IMR-90 (cell line): Measurements from ENCODE around the gene SP7. TPM values are rescaled to one million over a fixed set of nuclear protein-coding genes. Genes with fewer than 3 reads are reported as not detected.

Experiments
- ATAC-seq: fragments of 200-7000 bp; cut with Tn5 transposase; 2 replicates; pipeline ENCODE4 v1.9.1; 2020; ENCODE audit warnings: low read depth, mild to moderate bottlenecking, moderate library complexity
- BruUV-seq: library from RNA; stranded (reverse); fragments of 400-500 nt; replicated peaks from 2 replicates; lab custom pipeline; 2021; lab: Mats Ljungman, UMichigan
- CTCF ChIA-PET: fragments of 300-600 bp; formaldehyde crosslinking; extraction: SDS; loops from one replicate; lab custom pipeline; 2021; ENCODE audit warnings: antibody characterized with exemption; lab: Yijun Ruan, JAX
- POLR2A ChIA-PET: fragments of 300-600 bp; sonication (Branson Sonifier 250); formaldehyde crosslinking; loops from one replicate; lab custom pipeline; 2022; ENCODE audit warnings: antibody characterized with exemption; ENCODE audit not compliant: unreplicated experiment; lab: Charles Lee
- DNase-seq: peaks from one replicate; pipeline ENCODE4 v3.0.0; 2013
- H2AFZ ChIP-seq: replicated peaks from 2 replicates; pipeline ENCODE3; 2013; ENCODE audit warnings: low read length, mild to moderate bottlenecking; ENCODE audit not compliant: poor library complexity
- H2AK5ac ChIP-seq: 2 replicates; pipeline ENCODE4 v1.6.1; 2013; ENCODE audit warnings: low read depth, low read length, inconsistent platforms
- H2AK9ac ChIP-seq: replicated peaks from 2 replicates; pipeline ENCODE3; 2013; ENCODE audit warnings: mild to moderate bottlenecking, low read depth, low read length, moderate library complexity; ENCODE audit not compliant: poor library complexity
- H2BK120ac ChIP-seq: 2 replicates; pipeline ENCODE4 v1.6.1; 2013; ENCODE audit warnings: low read depth, low read length, inconsistent platforms
- H2BK15ac ChIP-seq: 3 replicates; pipeline ENCODE4 v1.6.1; 2013; ENCODE audit warnings: low read depth, low read length, inconsistent platforms
- H2BK20ac ChIP-seq: 2 replicates; pipeline ENCODE4 v1.6.1; 2013; ENCODE audit warnings: low read depth, mild to moderate bottlenecking, inconsistent platforms, low read length, moderate library complexity
- H2BK5ac ChIP-seq: 2 replicates; pipeline ENCODE4 v1.6.1; 2013; ENCODE audit warnings: mild to moderate bottlenecking, low read depth, low read length, inconsistent platforms; ENCODE audit not compliant: poor library complexity, severe bottlenecking
- H3K14ac ChIP-seq: replicated peaks from 2 replicates; pipeline ENCODE4 v1.6.1; 2013; ENCODE audit warnings: low read depth, low read length, inconsistent platforms
- H3K18ac ChIP-seq: 2 replicates; pipeline ENCODE4 v1.6.1; 2013; ENCODE audit warnings: low read depth, low read length, control low read depth
- H3K23ac ChIP-seq: 2 replicates; pipeline ENCODE4 v1.6.1; 2013; ENCODE audit warnings: low read depth, low read length, inconsistent platforms
- H3K27ac ChIP-seq: 2 replicates; pipeline ENCODE4 v1.5.1; 2013; ENCODE audit warnings: mild to moderate bottlenecking, control low read depth, low read length; ENCODE audit not compliant: insufficient read depth
- H3K27me3 ChIP-seq: 2 replicates; pipeline ENCODE4 v1.6.1; 2013; ENCODE audit warnings: low read length; ENCODE audit not compliant: control insufficient read depth, insufficient read depth
- H3K36me3 ChIP-seq: 2 replicates; pipeline ENCODE4 v1.6.1; 2013; ENCODE audit warnings: low read length, mixed read lengths; ENCODE audit not compliant: control insufficient read depth, insufficient read depth
- H3K4ac ChIP-seq: 2 replicates; pipeline ENCODE4 v1.6.1; 2013; ENCODE audit warnings: low read depth, low read length, inconsistent platforms
- H3K4me1 ChIP-seq: 2 replicates; pipeline ENCODE4 v1.6.1; 2013; ENCODE audit warnings: low read length, mixed read lengths; ENCODE audit not compliant: control insufficient read depth, insufficient read depth
- H3K4me2 ChIP-seq: 2 replicates; pipeline ENCODE4 v1.6.1; 2013; ENCODE audit warnings: low read depth, mild to moderate bottlenecking, control low read depth, low read length, moderate library complexity
- H3K4me3 ChIP-seq: 2 replicates; pipeline ENCODE4 v1.5.1; 2013; ENCODE audit warnings: low read depth, mild to moderate bottlenecking, control low read depth, low read length, moderate library complexity; ENCODE audit not compliant: insufficient read depth
- H3K56ac ChIP-seq: 2 replicates; pipeline ENCODE4 v1.6.1; 2013; ENCODE audit warnings: low read length, inconsistent platforms; ENCODE audit not compliant: insufficient read depth; ENCODE audit errors: extremely low read depth
- H3K79me1 ChIP-seq, 2 experiments: 2 replicates each; pipeline ENCODE4 v1.6.1; 2013; ENCODE audit warnings: low read length in 2 of 2, inconsistent platforms in 1 of 2, low read depth in 1 of 2
- H3K9ac ChIP-seq: 2 replicates; pipeline ENCODE4 v1.6.1; 2013; ENCODE audit warnings: low read depth, low read length, control low read depth
- H3K9me1 ChIP-seq: 2 replicates; pipeline ENCODE4 v1.6.1; 2013; ENCODE audit warnings: low read length, inconsistent platforms; ENCODE audit not compliant: insufficient read depth
- H3K9me3 ChIP-seq: 2 replicates; pipeline ENCODE4 v1.6.1; 2013; ENCODE audit warnings: low read length; ENCODE audit not compliant: control insufficient read depth, insufficient read depth
- H4K20me1 ChIP-seq: 2 replicates; pipeline ENCODE4 v1.6.1; 2013; ENCODE audit warnings: low read length, inconsistent platforms; ENCODE audit not compliant: insufficient read depth
- H4K5ac ChIP-seq: 2 replicates; pipeline ENCODE4 v1.6.1; 2013; ENCODE audit warnings: mild to moderate bottlenecking, low read depth, low read length, control low read depth
- H4K8ac ChIP-seq, 2 experiments: 2 replicates each; pipeline ENCODE4 v1.6.1; 2013; ENCODE audit warnings: low read depth in 2 of 2, low read length in 2 of 2, control low read depth in 1 of 2, inconsistent platforms in 1 of 2
- H4K91ac ChIP-seq: 2 replicates; pipeline ENCODE4 v1.6.1; 2013; ENCODE audit warnings: low read depth, low read length, inconsistent platforms; ENCODE audit not compliant: insufficient read depth
- BHLHE40 ChIP-seq: fragments of 150-350 bp; IDR thresholded peaks from 2 replicates; pipeline ENCODE4 v1.6.1; 2016; ENCODE audit warnings: mild to moderate bottlenecking, low read depth, low read length
- CEBPB ChIP-seq: IDR thresholded peaks from 2 replicates; pipeline ENCODE4 v1.6.1; 2012; ENCODE audit warnings: low read depth, low read length, improper control_type of control experiment
- CTCF ChIP-seq: conservative IDR thresholded peaks from 2 replicates; pipeline ENCODE4 v1.5.1; 2012; ENCODE audit warnings: mild to moderate bottlenecking, low read depth, low read length, improper control_type of control experiment
- FOS ChIP-seq: fragments of 150-350 bp; IDR thresholded peaks from 2 replicates; pipeline ENCODE4 v1.6.1; 2016; ENCODE audit warnings: low read depth, low read length
- MAFK ChIP-seq: IDR thresholded peaks from 2 replicates; pipeline ENCODE4 v1.6.1; 2012; ENCODE audit warnings: low read depth, low read length, improper control_type of control experiment
- MAZ ChIP-seq: IDR thresholded peaks from 2 replicates; pipeline ENCODE4 v1.6.1; 2012; ENCODE audit warnings: low read depth, mild to moderate bottlenecking, low read length, improper control_type of control experiment, moderate library complexity, borderline replicate concordance
- MXI1 ChIP-seq: IDR thresholded peaks from 2 replicates; pipeline ENCODE4 v1.6.1; 2012; ENCODE audit warnings: low read depth, mild to moderate bottlenecking, low read length, moderate library complexity, borderline replicate concordance
- NFE2L2 ChIP-seq: fragments of 150-350 bp; IDR thresholded peaks from 2 replicates; pipeline ENCODE4 v1.6.1; 2016; ENCODE audit warnings: low read depth, mild to moderate bottlenecking, low read length
- POLR2A ChIP-seq: IDR thresholded peaks from 2 replicates; pipeline ENCODE4 v1.6.1; 2012; ENCODE audit warnings: mild to moderate bottlenecking, low read depth, low read length
- RAD21 ChIP-seq: IDR thresholded peaks from 2 replicates; pipeline ENCODE4 v1.6.1; 2012; ENCODE audit warnings: low read length, improper control_type of control experiment
- RCOR1 ChIP-seq: IDR thresholded peaks from 2 replicates; pipeline ENCODE4 v1.6.1; 2012; ENCODE audit warnings: mild to moderate bottlenecking, low read length, improper control_type of control experiment; ENCODE audit not compliant: insufficient replicate concordance
- SMC3 ChIP-seq: fragments of 150-350 bp; IDR thresholded peaks from 2 replicates; pipeline ENCODE4 v1.6.1; 2016; ENCODE audit warnings: low read depth, mild to moderate bottlenecking, antibody characterized with exemption, low read length, moderate library complexity
- USF2 ChIP-seq: fragments of 150-350 bp; IDR thresholded peaks from 2 replicates; pipeline ENCODE4 v1.6.1; 2017; ENCODE audit warnings: mild to moderate bottlenecking, antibody characterized with exemption, low read length, low read depth
- WGBS, 2 experiments: methylation state at CpG; one replicate each; pipeline versions ENCODE4 v1.1.5 to v1.1.7; 2013; ENCODE audit warnings: missing lambda C conversion rate in 2 of 2; ENCODE audit not compliant: insufficient read length in 1 of 2; ENCODE audit errors: extremely low coverage in 2 of 2; 5-methylcytosine and 5-hydroxymethylcytosine counted together
- dilution Hi-C: fragments of 300-500 bp; cut with HindIII; formaldehyde crosslinking; loops from one replicate; pipeline ENCODE4 v1.14.3; 2018; ENCODE audit warnings: low sequenced_read_pairs; ENCODE audit not compliant: unreplicated experiment
- in situ Hi-C: fragments of 300-500 bp; cut with MboI; formaldehyde crosslinking; loops from 3 replicates; pipeline ENCODE4 v1.14.3; 2019; ENCODE audit warnings: low sequenced_read_pairs, inconsistent platforms, mixed read lengths
- intact Hi-C: fragments of 100-400 bp; cut with micrococcal nuclease; formaldehyde crosslinking; loops from 2 replicates; pipeline ENCODE4 v1.10.0; 2022
- polyA plus RNA-seq, 3 experiments: library from polyadenylated mRNA; depleted of rRNA; stranded (reverse); fragments of >200 nt; gene quantifications; 2 replicates each; pipeline ENCODE4 v1.2.3, GENCODE V29; 2012; ENCODE audit warnings: low replicate concordance in 1 of 3
- total RNA-seq: library from RNA; depleted of rRNA; stranded (reverse); fragments of >200 nt; gene quantifications from 2 replicates; pipeline ENCODE4 v1.2.3, GENCODE V29; 2012

SP7 gene
- total and polyA plus RNA-seq, 2 of the 4 experiments (the other 2 are of a cell fraction), result not detected

- H3K79me1 ChIP-seq, result no peaks in the 10 kb centered on the region
- H4K5ac ChIP-seq, result no peak overlapping the region
- no peak overlapping the region for H3K27ac ChIP-seq
- peak overlapping the region; percentile 32 for H2AFZ ChIP-seq
- WGBS, 2 experiments, result 67% methylated on average over 1 of the region's 5 CpGs; no CpG with 5 or more reads in 1 of the 2 experiments
- H2AK9ac ChIP-seq, result no peak overlapping the region
- 0 out of 2 replicates have a peak overlapping the region, but pooled peaks have one; percentile 49 for H3K23ac ChIP-seq
- TF ChIP-seq MAZ (no peak), BHLHE40 (no peak), RAD21 (no peak), USF2 (no peak), CTCF (no peak), POLR2A (no peak), MAFK (no peak), RCOR1 (no peak), CEBPB (no peak), SMC3 (no peak), FOS (no peak), MXI1 (no peak), NFE2L2 (no peak)
- dilution Hi-C loops (no loop called here), intact Hi-C loops (no loop called here), in situ Hi-C loops (no loop called here)
- ChIA-PET CTCF (interaction anchor here (0.5 to 1.3 kb wide), 2 partner anchors 10 to 74 kb away, joined by 3 to 5 read pairs; partner anchors contain the start of gene AAAS), POLR2A (interaction anchor here (0.6 kb wide), 1 partner anchor 31 kb away, joined by 3 read pairs; the partner anchor contains the start of gene MYG1)
- no peak overlapping the region for H3K4me3 ChIP-seq
- no peak overlapping the region for H3K18ac ChIP-seq
- BruUV-seq, result no TSS peak
- H2BK120ac ChIP-seq, result no peak overlapping the region
- peaks cover 54% of the 10 kb centered on the region for H3K27me3 ChIP-seq
- H3K4me2 ChIP-seq, result no peak overlapping the region
- H2BK20ac ChIP-seq, result no peak overlapping the region
- ATAC-seq, result no peak
- no peaks in the 10 kb centered on the region for H4K20me1 ChIP-seq
- H3K9ac ChIP-seq, result no peak overlapping the region
- no peak overlapping the region for H2BK15ac ChIP-seq
- no peak overlapping the region for H4K8ac ChIP-seq
- no peak for DNase-seq
- no peaks in the 10 kb centered on the region for H3K9me3 ChIP-seq
- H2BK5ac ChIP-seq, result no peak overlapping the region
- no peak overlapping the region for H3K14ac ChIP-seq
- H3K36me3 ChIP-seq, result no peaks in the 10 kb centered on the region
- no peak overlapping the region for H4K91ac ChIP-seq
- no peak overlapping the region for H3K56ac ChIP-seq
- no peak overlapping the region for H3K4ac ChIP-seq
- no peak overlapping the region for H2AK5ac ChIP-seq
- no peaks in the 10 kb centered on the region for H3K4me1 ChIP-seq
- H3K9me1 ChIP-seq, result peaks cover 6% of the 10 kb centered on the region; the same call in 1 of the 2 replicates
These were observed 5.5 kb downstream of the SP7 start for GRCh38 chr12:53330671-53331070.
